HG02798 (cell line): ENCODE measurements around the gene MACIR.
A peak's percentile ranks its signal among the peaks of the same experiment; 100 is the strongest.
"Not testable (repeated sequence)": the region's sequence is repeated elsewhere in the genome, so short reads cannot be mapped to it uniquely, and the experiment has no call there.

ENCODE experiments used
- ATAC-seq: cut with Tn5 transposase; IDR thresholded peaks from one replicate; pipeline ENCODE4 v1.9.1; 2021; ENCODE audit warnings: mild to moderate bottlenecking; ENCODE audit not compliant: unreplicated experiment, poor library complexity

The MACIR gene

DNA sequence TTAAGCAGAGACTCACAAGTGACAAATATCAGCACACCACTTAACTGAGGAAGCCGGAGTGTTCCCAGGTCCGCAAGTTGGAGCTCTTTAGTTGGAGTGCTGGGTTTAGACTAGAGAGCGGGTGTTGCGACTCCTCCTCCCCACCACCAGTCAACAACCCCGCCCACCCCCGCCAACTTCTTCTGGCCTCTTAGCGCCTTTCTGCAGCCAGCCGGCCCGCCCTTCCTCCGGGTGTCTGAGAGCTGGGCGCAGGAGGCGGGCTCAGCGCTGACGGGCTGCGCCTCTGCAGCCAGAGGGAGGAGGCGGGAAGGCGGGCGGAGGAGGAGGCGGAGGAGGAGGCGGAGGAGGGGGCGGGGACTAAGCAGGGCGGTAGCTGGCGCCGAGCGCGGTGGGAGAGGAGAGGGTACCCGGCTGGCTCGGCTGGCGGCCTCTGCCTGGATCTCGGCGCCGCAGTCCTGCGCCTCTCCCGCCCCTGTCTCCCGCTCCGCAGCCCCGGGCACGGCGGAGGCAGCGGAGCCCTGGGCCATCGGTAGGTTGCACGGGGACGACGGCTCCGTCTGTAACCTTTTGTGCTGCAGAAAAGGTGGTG is at the start of gene MACIR:
Gene MACIR, plus strand, starts transcription at position 396 of the 589 bp plus-strand sequence. CDS start 17,157 bp downstream, outside the sequence.
- ATAC-seq: peak; percentile 84

- ATAC-seq: no peak
Measured at GRCh38 chr5:103209065-103209464, 49.5 kb upstream of the MACIR start.

DNA sequence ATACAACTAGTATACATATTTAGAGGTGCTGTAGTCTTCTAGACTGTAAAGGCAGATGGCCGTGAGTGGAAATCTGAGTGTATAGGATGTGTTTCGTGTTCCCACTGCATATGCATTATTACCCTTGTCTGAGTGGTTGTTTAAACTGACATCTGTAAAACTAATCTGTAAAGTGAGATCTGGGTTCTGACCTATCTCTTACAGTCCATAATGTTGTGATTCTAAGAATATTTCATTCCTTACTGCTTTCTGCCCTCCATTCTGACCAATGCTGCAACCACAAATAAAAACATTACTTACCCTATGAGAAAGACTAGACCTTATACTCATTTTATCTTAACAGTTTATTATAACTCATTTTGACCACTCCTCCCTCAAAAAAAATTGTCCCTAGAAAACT is 47.6 kb upstream of the MACIR start:
- ATAC-seq: no peak

GRCh38 chr5:103211576-103212561 is 46.7 kb upstream of the MACIR start:
- peak; percentile 85 for ATAC-seq

- no peak for ATAC-seq
Measured at GRCh38 chr5:103216137-103216536, 42.4 kb upstream of the MACIR start.

- ATAC-seq: no peak
Measured at GRCh38 chr5:103216697-103217096, 41.9 kb upstream of the MACIR start.

- ATAC-seq: no peak
Measured at GRCh38 chr5:103217101-103217500, 41.5 kb upstream of the MACIR start.

GRCh38 chr5:103218164-103218563 is 40.4 kb upstream of the MACIR start:
- ATAC-seq: no peak

GRCh38 chr5:103219074-103219473 is 39.5 kb upstream of the MACIR start:
- not testable (repeated sequence) for ATAC-seq

DNA sequence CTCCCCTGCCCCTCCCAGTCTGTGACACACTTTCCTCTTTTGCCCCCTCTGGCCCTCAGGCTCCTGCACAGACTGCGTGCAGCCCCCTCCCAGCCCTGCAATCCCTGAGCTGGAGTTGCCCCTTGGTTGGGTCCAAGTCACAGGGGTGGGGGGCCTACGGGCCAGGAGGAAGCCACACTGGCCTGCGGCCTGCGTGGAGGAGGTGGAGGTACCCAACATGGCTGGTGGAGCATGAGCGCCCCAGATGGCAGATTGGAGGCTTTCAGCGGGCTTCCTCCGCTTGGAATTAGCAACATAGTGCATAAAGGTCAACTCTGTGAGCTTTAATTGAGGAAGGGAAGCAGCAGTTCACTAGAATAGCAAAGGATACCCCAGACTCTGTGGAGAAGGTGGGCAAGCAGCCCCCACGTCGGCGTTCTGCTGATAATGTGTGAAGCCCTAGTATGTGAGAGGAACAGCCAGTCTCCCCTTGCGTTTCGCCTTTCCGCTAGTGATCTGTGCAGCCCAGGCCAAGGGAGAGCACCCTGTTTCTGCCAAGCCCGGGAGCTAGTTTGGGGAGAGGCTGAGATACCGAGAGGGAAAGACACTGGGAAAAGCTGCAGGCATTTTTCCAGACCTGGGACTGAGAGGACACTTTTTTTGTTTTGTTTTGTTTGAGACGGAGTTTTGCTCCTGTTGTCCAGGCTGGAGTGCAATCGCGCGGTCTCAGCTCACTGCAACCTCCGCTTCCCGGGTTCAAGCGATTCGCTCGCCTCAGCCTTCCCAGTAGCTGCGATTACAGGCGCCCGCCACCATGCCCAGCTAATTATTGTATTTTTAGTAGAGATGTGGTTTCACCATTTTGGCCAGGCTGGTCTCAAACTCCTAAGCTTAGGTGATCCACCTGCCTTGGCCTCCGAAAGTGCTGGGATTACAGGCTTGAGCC is 35.3 kb upstream of the MACIR start:
- no peak for ATAC-seq

GRCh38 chr5:103224118-103224893 is 34.3 kb upstream of the MACIR start:
- ATAC-seq: peak; percentile 97

DNA sequence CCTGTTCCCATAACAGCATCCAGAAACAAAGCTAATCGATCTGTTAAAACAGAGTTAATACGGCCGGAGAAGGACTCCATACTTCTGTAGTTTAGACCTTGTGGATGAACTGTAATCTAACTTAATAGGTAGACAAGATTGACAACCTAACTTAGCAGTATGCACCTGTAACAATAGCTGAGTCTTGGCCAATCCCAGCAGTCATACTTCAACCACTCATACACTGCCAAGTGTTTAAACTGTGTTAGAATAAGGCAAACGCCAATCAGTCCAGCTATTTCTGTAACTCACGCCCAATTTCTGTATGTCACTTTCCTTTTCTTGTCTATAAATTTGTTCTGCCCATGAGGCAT is 33.7 kb upstream of the MACIR start:
- ATAC-seq: no peak

DNA sequence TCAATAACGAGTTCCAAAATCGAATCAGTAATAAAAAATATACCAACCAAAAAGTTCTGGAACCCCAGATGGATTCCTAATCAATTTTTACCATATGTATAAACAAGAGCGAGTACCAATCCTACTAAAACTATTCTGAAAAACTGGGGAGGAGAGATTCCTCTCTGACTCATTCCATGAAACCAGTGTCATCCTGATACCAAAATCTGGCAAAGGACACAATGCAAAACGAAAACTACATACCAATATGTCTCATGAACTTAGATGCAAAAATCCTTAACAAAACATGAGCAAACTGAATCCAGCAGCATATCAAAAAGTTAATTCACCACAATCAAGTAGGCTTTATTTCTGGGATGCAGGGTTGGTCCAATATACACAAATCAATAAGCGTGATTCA is 30.5 kb upstream of the MACIR start:
- no peak for ATAC-seq

DNA sequence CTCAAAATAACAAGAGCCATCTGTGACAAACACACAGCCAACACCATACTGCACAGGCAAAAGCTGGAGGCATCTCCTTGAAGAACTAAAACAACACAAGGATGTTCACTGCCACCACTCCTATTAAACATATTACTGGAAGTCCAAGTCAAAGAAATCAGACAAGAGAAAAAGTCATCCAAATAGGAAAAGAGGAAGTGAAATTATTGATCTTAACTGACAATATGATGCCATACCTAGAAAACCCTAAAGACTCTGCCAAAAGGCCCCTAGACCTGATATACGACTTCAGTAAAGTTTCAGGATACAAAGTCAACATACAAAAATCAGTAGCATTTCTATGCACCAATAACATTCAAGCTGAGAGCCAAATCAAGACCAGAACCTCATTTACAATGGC is 30.0 kb upstream of the MACIR start:
- ATAC-seq: no peak

DNA sequence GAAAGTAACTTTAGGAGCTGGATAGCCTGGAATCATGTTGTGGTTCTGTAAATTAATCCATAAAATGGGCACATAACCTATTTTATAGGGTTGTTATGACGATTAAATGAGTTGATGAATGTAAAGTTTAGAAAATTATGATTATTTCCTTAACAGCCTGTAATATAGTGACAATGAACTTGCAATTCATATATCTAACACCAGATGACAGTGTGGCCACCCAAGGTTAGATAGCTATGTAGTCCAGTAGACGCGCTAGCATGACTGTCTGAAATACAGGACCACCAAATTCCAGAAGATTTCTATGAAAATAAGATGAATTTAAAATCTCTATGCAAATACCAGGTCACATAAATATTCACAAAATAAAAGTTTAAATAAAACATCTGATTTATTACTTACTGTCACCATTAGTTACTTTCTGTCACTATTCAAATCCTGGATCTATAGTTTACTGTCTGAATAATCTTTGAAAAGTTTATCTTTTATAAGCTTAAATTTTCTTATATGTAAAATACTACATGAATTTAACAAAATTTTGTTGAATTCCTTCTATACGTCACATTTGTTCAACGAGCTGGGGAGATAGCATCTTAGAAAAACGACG is 26.1 kb upstream of the MACIR start:
- peak; percentile 85 for ATAC-seq

DNA sequence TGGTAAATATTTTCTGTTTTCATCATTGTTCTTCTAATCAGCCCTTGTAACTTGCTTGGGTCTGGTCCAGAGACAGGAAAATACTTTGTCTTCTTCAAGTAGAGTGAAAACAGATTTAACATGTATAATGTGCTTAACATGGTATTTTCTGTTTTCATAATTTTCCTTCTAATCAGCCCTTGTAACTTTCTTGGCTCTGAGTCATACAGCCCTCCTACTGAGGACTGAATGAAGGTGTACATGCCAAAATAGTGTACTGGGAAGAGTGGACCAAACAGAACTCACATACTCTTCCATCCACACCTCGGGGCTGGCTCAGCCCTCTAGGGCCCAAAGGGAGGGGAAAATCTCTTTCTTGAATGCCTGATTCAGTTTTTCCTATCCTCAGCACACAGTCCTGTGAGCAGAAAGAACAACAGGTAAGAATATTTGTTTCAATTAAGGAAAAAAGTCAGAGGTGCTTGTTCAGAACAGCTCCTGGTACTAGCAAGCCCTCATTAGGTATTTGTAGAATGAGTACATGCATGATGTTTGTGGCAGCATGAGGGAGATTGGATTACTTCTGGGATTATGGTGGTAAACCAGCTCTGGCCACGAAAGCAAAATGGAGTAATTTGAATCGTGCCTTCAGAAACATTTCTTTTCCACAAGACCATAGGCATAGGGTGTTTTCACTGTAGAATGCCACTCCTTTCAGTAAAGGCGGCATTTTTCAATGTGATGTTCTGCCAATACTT is 24.2 kb upstream of the MACIR start:
- no peak for ATAC-seq

GRCh38 chr5:103235891-103236290 is 22.7 kb upstream of the MACIR start:
- no peak for ATAC-seq

- no peak for ATAC-seq
Measured at GRCh38 chr5:103237778-103238177, 20.8 kb upstream of the MACIR start.

GRCh38 chr5:103243665-103244064 is 14.9 kb upstream of the MACIR start:
- ATAC-seq: no peak
